H1 (cell line): ENCODE measurements around the gene PCDHGB6. TPM values are rescaled to one million over a fixed set of nuclear protein-coding genes. Genes with fewer than 3 reads are reported as not detected.

Experiments
- CTCF ChIA-PET: fragments of 300-600 bp; sonication (Branson Sonifier 250); formaldehyde crosslinking; loops from one replicate; lab custom pipeline; 2021; ENCODE audit not compliant: partially characterized antibody; lab: Charles Lee
- POLR2A ChIA-PET: fragments of 300-600 bp; sonication (Branson Sonifier 250); formaldehyde crosslinking; loops from one replicate; lab custom pipeline; 2021; ENCODE audit warnings: inconsistent platforms; ENCODE audit not compliant: partially characterized antibody; lab: Charles Lee
- DNase-seq, 2 experiments: peaks; one replicate each; pipeline versions ENCODE4 v3.0.0 to v3.0.0-alpha.2; 2010 to 2022; ENCODE audit warnings: low spot score in 2 of 2, low read depth in 1 of 2, mixed read lengths in 1 of 2
- FAIRE-seq: peaks from 2 replicates; lab custom pipeline; 2011; peaks lifted over from hg19 to GRCh38; lab: Jason Lieb, UNC
- H2AFZ ChIP-seq: 2 replicates; pipeline ENCODE4 v1.8.1; 2012; ENCODE audit warnings: low read length, inconsistent platforms
- H2AK5ac ChIP-seq: 2 replicates; pipeline ENCODE4 v1.6.1; 2013; ENCODE audit warnings: low read depth, low read length
- H2BK120ac ChIP-seq: replicated peaks from 2 replicates; pipeline ENCODE3; 2013; ENCODE audit warnings: low read depth, low read length, inconsistent platforms
- H2BK12ac ChIP-seq: 2 replicates; pipeline ENCODE4 v1.6.1; 2013; ENCODE audit warnings: low read depth, low read length
- H2BK15ac ChIP-seq: 2 replicates; pipeline ENCODE4 v1.6.1; 2013; ENCODE audit warnings: low read length
- H2BK20ac ChIP-seq: 2 replicates; pipeline ENCODE4 v1.6.1; 2013; ENCODE audit warnings: low read length
- H2BK5ac ChIP-seq: 2 replicates; pipeline ENCODE4 v1.6.1; 2013; ENCODE audit warnings: low read depth, low read length
- H3K14ac ChIP-seq: 2 replicates; pipeline ENCODE4 v1.6.1; 2013; ENCODE audit warnings: inconsistent platforms; ENCODE audit not compliant: insufficient read length
- H3K18ac ChIP-seq: 2 replicates; pipeline ENCODE4 v1.6.1; 2013; ENCODE audit warnings: low read length; ENCODE audit errors: extremely low read depth
- H3K23ac ChIP-seq: 2 replicates; pipeline ENCODE4 v1.6.1; 2013; ENCODE audit warnings: inconsistent platforms; ENCODE audit not compliant: insufficient read length
- H3K23me2 ChIP-seq: 2 replicates; pipeline ENCODE4 v1.6.1; 2013; ENCODE audit warnings: low read depth, low read length
- H3K27ac ChIP-seq: 2 replicates; pipeline ENCODE4 v1.6.1; 2011; ENCODE audit warnings: low read depth, low read length, inconsistent platforms
- H3K27me3 ChIP-seq, 4 experiments: replicated peaks in 1 of 4; 1 replicate in 1 of 4; 2 replicates in 3 of 4; pipeline versions ENCODE4 v1.6.1 to v1.8.1; 2011 to 2013; ENCODE audit warnings: low read length in 3 of 4, mild to moderate bottlenecking in 3 of 4, inconsistent platforms in 2 of 4, mixed read lengths in 2 of 4, moderate library complexity in 1 of 4; ENCODE audit not compliant: control insufficient read depth in 3 of 4, insufficient read depth in 3 of 4; ENCODE audit errors: extremely low read depth in 1 of 4
- H3K36me3 ChIP-seq, 4 experiments: 2 replicates each; pipeline versions ENCODE4 v1.6.1 to v1.8.1; 2011 to 2013; ENCODE audit warnings: mild to moderate bottlenecking in 4 of 4, low read length in 3 of 4, moderate library complexity in 2 of 4, control low read depth in 1 of 4, inconsistent platforms in 1 of 4; ENCODE audit not compliant: insufficient read depth in 4 of 4, control insufficient read depth in 2 of 4
- H3K4ac ChIP-seq: replicated peaks from 2 replicates; pipeline ENCODE3; 2013; ENCODE audit warnings: low read length, low read depth, mixed read lengths, inconsistent platforms; ENCODE audit not compliant: insufficient read length
- H3K4me1 ChIP-seq, 4 experiments: replicated peaks in 1 of 4; 1 replicate in 1 of 4; 2 replicates in 3 of 4; pipeline versions ENCODE4 v1.6.1 to v1.8.1; 2011 to 2013; ENCODE audit warnings: low read length in 3 of 4, inconsistent platforms in 2 of 4, mixed read lengths in 1 of 4; ENCODE audit not compliant: insufficient read depth in 4 of 4, control insufficient read depth in 3 of 4
- H3K4me2 ChIP-seq, 2 experiments: 2 replicates each; pipeline versions ENCODE4 v1.6.1 to v1.8.1; 2011 to 2013; ENCODE audit warnings: low read depth in 2 of 2, low read length in 2 of 2, control low read depth in 1 of 2, inconsistent platforms in 1 of 2, mild to moderate bottlenecking in 1 of 2; ENCODE audit not compliant: insufficient read depth in 1 of 2
- H3K4me3 ChIP-seq, 4 experiments: fragments of 200-600, 300-600 bp in 1 of 4; sonication (generic), shearing (Covaris generic), sonication (Bioruptor Twin) in 1 of 4; 2 replicates each; pipeline versions ENCODE4 v1.5.1 to v1.8.1; 2011 to 2016; ENCODE audit warnings: low read length in 4 of 4, low read depth in 3 of 4, control low read depth in 2 of 4, inconsistent platforms in 2 of 4, mild to moderate bottlenecking in 2 of 4, mixed read lengths in 1 of 4, moderate library complexity in 1 of 4; ENCODE audit not compliant: insufficient read depth in 2 of 4; ENCODE audit errors: extremely low read depth in 1 of 4
- H3K56ac ChIP-seq: replicated peaks from 2 replicates; pipeline ENCODE3; 2013; ENCODE audit warnings: low read depth, mild to moderate bottlenecking, mixed read lengths, low read length, inconsistent platforms; ENCODE audit not compliant: insufficient read length
- H3K79me1 ChIP-seq: 2 replicates; pipeline ENCODE4 v1.6.1; 2013; ENCODE audit warnings: low read depth, low read length, control low read depth
- H3K79me2 ChIP-seq, 2 experiments: 2 replicates each; pipeline versions ENCODE4 v1.6.1 to v1.8.1; 2012 to 2013; ENCODE audit warnings: low read length in 2 of 2, mild to moderate bottlenecking in 2 of 2, inconsistent platforms in 1 of 2; ENCODE audit not compliant: insufficient read depth in 2 of 2, control insufficient read depth in 1 of 2
- H3K9ac ChIP-seq, 4 experiments: replicated peaks in 1 of 4; 1 replicate in 1 of 4; 2 replicates in 3 of 4; pipeline versions ENCODE4 v1.6.1 to v1.8.1; 2011 to 2013; ENCODE audit warnings: low read depth in 3 of 4, low read length in 3 of 4, control low read depth in 2 of 4, mild to moderate bottlenecking in 2 of 4, moderate library complexity in 2 of 4, inconsistent platforms in 1 of 4; ENCODE audit errors: extremely low read depth in 1 of 4
- H3K9me3 ChIP-seq, 2 experiments: 2 replicates each; pipeline versions ENCODE4 v1.6.1 to v1.8.1; 2012 to 2013; ENCODE audit warnings: mild to moderate bottlenecking in 2 of 2, moderate library complexity in 2 of 2, control low read depth in 1 of 2, inconsistent platforms in 1 of 2, low read depth in 1 of 2, low read length in 1 of 2, mixed read lengths in 1 of 2; ENCODE audit not compliant: insufficient read depth in 2 of 2
- H4K20me1 ChIP-seq, 2 experiments: replicated peaks in 1 of 2; 2 replicates each; pipeline versions ENCODE3 to v1.8.1; 2011 to 2013; ENCODE audit warnings: inconsistent platforms in 2 of 2, low read length in 2 of 2, mild to moderate bottlenecking in 1 of 2; ENCODE audit not compliant: insufficient read depth in 2 of 2, control insufficient read depth in 1 of 2
- H4K5ac ChIP-seq: 2 replicates; pipeline ENCODE4 v1.6.1; 2013; ENCODE audit warnings: low read length, low read depth, mixed read lengths, inconsistent platforms; ENCODE audit not compliant: insufficient read length
- H4K8ac ChIP-seq: 2 replicates; pipeline ENCODE4 v1.8.0; 2013; ENCODE audit warnings: mild to moderate bottlenecking, moderate library complexity, low read length, inconsistent platforms; ENCODE audit not compliant: insufficient read depth; ENCODE audit errors: extremely low read depth
- H4K91ac ChIP-seq: replicated peaks from 2 replicates; pipeline ENCODE3; 2013; ENCODE audit warnings: low read length, mixed read lengths, inconsistent platforms; ENCODE audit not compliant: insufficient read length
- CBX8 ChIP-seq: fragments of 300-800, 300-1000 bp; sonication (generic); IDR thresholded peaks from 2 replicates; pipeline ENCODE4 v1.7.1; 2016; ENCODE audit warnings: low read depth, low read length, borderline replicate concordance
- CHD1 ChIP-seq: IDR thresholded peaks from 2 replicates; pipeline ENCODE4 v1.6.1; 2012; ENCODE audit warnings: low read depth, low read length, improper control_type of control experiment
- EP300 ChIP-seq, 2 experiments: IDR thresholded peaks; 1 replicate in 1 of 2; 2 replicates in 1 of 2; pipeline ENCODE4 v1.6.1; 2011 to 2012; ENCODE audit warnings: low read depth in 2 of 2, low read length in 2 of 2, mild to moderate bottlenecking in 2 of 2, borderline replicate concordance in 1 of 2, inconsistent platforms in 1 of 2, moderate library complexity in 1 of 2
- EZH2 ChIP-seq: fragments of 200-600 bp; sonication (generic); IDR thresholded peaks from 2 replicates; pipeline ENCODE4 v1.7.1; 2012; ENCODE audit warnings: low read depth, mild to moderate bottlenecking, moderate library complexity, low read length, inconsistent platforms; ENCODE audit not compliant: severe bottlenecking
- FOSL1 ChIP-seq: IDR thresholded peaks from 2 replicates; pipeline ENCODE4 v1.6.1; 2011; ENCODE audit warnings: mild to moderate bottlenecking, low read depth, low read length, moderate library complexity; ENCODE audit not compliant: insufficient read depth
- KDM5A ChIP-seq: fragments of 200-600 bp; IDR thresholded peaks from 2 replicates; pipeline ENCODE4 v1.7.1; 2012; ENCODE audit warnings: mild to moderate bottlenecking, low read length, inconsistent platforms, mixed read lengths
- SIX5 ChIP-seq: IDR thresholded peaks from 2 replicates; pipeline ENCODE4 v1.6.1; 2011; ENCODE audit warnings: mild to moderate bottlenecking, low read depth, low read length
- SP1 ChIP-seq: IDR thresholded peaks from 2 replicates; pipeline ENCODE4 v1.6.1; 2011; ENCODE audit warnings: low read depth, low read length
- TAF1 ChIP-seq: IDR thresholded peaks from 2 replicates; pipeline ENCODE4 v1.6.1; 2011; ENCODE audit warnings: mild to moderate bottlenecking, low read depth, low read length
- TBP ChIP-seq: IDR thresholded peaks from 2 replicates; pipeline ENCODE4 v1.6.1; 2011; ENCODE audit warnings: low read depth, low read length, improper control_type of control experiment
- WGBS, 2 experiments: shearing (Covaris generic) in 1 of 2; methylation state at CpG; one replicate each; pipeline versions ENCODE4 v1.1.6 to v1.1.7; 2013 to 2015; ENCODE audit warnings: low lambda C conversion rate in 2 of 2, mixed read lengths in 2 of 2, inconsistent platforms in 1 of 2, low coverage in 1 of 2, missing lambda C conversion rate in 1 of 2; ENCODE audit not compliant: insufficient replicate concordance in 2 of 2, insufficient coverage in 1 of 2, insufficient read length in 1 of 2; ENCODE audit errors: extremely low coverage in 1 of 2, missing lambda C conversion rate in 1 of 2; 5-methylcytosine and 5-hydroxymethylcytosine counted together
- polyA plus RNA-seq, 7 experiments: library from polyadenylated mRNA; depleted of rRNA in 3 of 7; stranded (reverse) in 5 of 7; unstranded in 2 of 7; fragments of >200 nt in 5 of 7; fragments of 200-250 nt in 2 of 7; gene quantifications; 1 replicate in 5 of 7; 2 replicates in 1 of 7; 4 replicates in 1 of 7; pipeline versions ENCODE4 v1.2.1 to v1.2.3, GENCODE V29; 2011 to 2013; ENCODE audit warnings: missing spikeins in 2 of 7, mixed read lengths in 2 of 7
- total RNA-seq: library from RNA; stranded (reverse); fragmentation: NEBNext Ultra II Directional; extraction: Animal tissue kit (Norgen Biotek cat#: 25700); gene quantifications from 2 replicates; pipeline ENCODE4 v1.2.1, GENCODE V29; 2021
- TF ChIP-seq, protein P1 (sequence below): IDR thresholded peaks from 2 replicates; pipeline ENCODE4 v1.6.1; 2012; ENCODE audit warnings: low read length, inconsistent platforms
- TF ChIP-seq, protein P2 (sequence below): IDR thresholded peaks from 2 replicates; pipeline ENCODE4 v1.6.1; 2011; ENCODE audit warnings: low read depth, mild to moderate bottlenecking, low read length; ENCODE audit not compliant: insufficient read depth

Gene PCDHGB6
- total and polyA plus RNA-seq, 2 of the 8 experiments (the other 6 are each of a cell fraction or from before 2014, with no cell fraction given): 3.4 to 4.1 TPM

DNA sequence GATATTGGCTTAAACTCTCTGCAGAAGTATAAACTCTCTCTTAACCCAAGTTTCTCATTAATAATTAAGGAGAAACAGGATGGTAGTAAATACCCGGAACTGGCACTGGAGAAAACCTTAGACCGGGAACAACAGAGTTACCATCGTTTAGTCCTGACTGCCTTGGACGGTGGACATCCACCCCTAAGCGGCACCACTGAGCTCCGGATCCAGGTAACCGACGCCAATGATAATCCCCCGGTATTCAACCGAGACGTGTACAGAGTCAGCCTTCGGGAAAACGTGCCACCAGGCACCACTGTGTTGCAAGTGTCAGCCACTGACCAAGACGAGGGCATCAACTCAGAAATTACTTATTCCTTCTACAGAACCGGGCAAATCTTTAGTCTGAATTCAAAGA is 9.2 kb upstream of the PCDHGB6 start:
- H3K36me3 ChIP-seq: peaks cover 0 to 12% (median under 1%) of the 10 kb centered on the region in 4 experiments; a peak in 2 of 8 replicates
- H3K9me3 ChIP-seq: peaks cover 45 to 56% of the 10 kb centered on the region in 2 experiments
- no peak overlapping the region for H3K56ac ChIP-seq
- no peak overlapping the region for H4K5ac ChIP-seq
- no peak overlapping the region for H2BK12ac ChIP-seq
- H3K9ac ChIP-seq: no peak overlapping the region
- no peak for FAIRE-seq
- no peak overlapping the region for H2BK20ac ChIP-seq
- H3K4me1 ChIP-seq: no peaks in the 10 kb centered on the region
- no peak overlapping the region for H2AK5ac ChIP-seq
- DNase-seq: no peak
- H2BK120ac ChIP-seq: no peak overlapping the region
- H4K91ac ChIP-seq: no peak overlapping the region
- no peaks in the 10 kb centered on the region for H4K20me1 ChIP-seq
- no peaks in the 10 kb centered on the region for H3K79me1 ChIP-seq
- no peak overlapping the region for H3K14ac ChIP-seq
- no peak overlapping the region for H2AFZ ChIP-seq
- POLR2A ChIA-PET: no interaction called here
- H4K8ac ChIP-seq: no peak overlapping the region
- no peak overlapping the region for H3K4me3 ChIP-seq
- no peak overlapping the region for H3K23ac ChIP-seq
- no peak overlapping the region for H2BK5ac ChIP-seq
- H3K27me3 ChIP-seq: no peaks in the 10 kb centered on the region
- no peak overlapping the region for H3K18ac ChIP-seq
- 91% methylated on average over 15 of the region's 15 CpGs; no CpG with 5 or more reads in 1 of the 2 experiments for WGBS, 2 experiments
- H3K4me2 ChIP-seq: no peak overlapping the region
- no peak overlapping the region for H3K27ac ChIP-seq
- TF ChIP-seq SP1: no peak
- no peak for TF ChIP-seq SIX5
- TF ChIP-seq, protein P1, sequence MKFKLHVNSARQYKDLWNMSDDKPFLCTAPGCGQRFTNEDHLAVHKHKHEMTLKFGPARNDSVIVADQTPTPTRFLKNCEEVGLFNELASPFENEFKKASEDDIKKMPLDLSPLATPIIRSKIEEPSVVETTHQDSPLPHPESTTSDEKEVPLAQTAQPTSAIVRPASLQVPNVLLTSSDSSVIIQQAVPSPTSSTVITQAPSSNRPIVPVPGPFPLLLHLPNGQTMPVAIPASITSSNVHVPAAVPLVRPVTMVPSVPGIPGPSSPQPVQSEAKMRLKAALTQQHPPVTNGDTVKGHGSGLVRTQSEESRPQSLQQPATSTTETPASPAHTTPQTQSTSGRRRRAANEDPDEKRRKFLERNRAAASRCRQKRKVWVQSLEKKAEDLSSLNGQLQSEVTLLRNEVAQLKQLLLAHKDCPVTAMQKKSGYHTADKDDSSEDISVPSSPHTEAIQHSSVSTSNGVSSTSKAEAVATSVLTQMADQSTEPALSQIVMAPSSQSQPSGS: no peak
- TF ChIP-seq EZH2: no peak
- TF ChIP-seq, protein P2, sequence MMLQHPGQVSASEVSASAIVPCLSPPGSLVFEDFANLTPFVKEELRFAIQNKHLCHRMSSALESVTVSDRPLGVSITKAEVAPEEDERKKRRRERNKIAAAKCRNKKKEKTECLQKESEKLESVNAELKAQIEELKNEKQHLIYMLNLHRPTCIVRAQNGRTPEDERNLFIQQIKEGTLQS: no peak
- no peak for TF ChIP-seq CHD1
- TF ChIP-seq TAF1: no peak
- no peak for TF ChIP-seq EP300 (IDR thresholded peaks at IDR 0.05; ENCODE audit: borderline replicate concordance in 1 of 2, low read depth in 2 of 2, low read length in 2 of 2)
- no peak for TF ChIP-seq KDM5A
- no peak for TF ChIP-seq CBX8
- no peak for TF ChIP-seq TBP
- no peak for TF ChIP-seq FOSL1
- no peaks in the 10 kb centered on the region for H3K23me2 ChIP-seq
- no peaks in the 10 kb centered on the region for H3K79me2 ChIP-seq
- H3K4ac ChIP-seq: no peak overlapping the region
- CTCF ChIA-PET: interaction anchor here (1.3 to 4.0 kb wide), 11 partner anchors 8 to 175 kb away, joined by 3 to 34 read pairs (median 9); partner anchors contain the start of genes PCDHB15, PCDHGA10, PCDHGA4 and PCDHGB3
- H2BK15ac ChIP-seq: no peak overlapping the region
